ENCODE measurements around the gene EXOC6.

DNA sequence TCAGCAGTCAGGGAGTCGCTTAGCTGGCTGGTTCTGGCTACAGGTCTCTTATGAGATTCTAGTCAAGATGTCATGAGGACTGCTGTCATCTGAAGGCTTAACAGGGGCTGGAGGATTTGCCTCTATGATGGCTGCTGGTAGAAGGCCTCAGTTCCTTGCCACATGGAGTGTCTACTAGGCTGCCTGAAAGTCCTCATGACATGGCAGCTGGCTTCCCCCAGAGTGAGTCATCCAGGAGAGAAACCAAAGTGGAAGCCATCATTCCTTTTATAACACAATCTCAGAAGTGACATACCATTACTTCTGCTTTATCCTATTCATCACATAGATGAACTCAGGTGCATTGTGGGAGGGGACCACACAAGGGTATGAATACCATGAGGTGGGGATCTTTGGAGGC, 75.1 kb downstream of the EXOC6 start:
- TF ChIP-seq GATA2 (IDR thresholded peaks at IDR 0.05; ENCODE audit: low read depth, low read length) (no peak), GATA3 (IDR thresholded peaks at IDR 0.05; ENCODE audit: low read depth, low read length) (no peak)
